ENCODE measurements around the gene DIPK1A.

GRCh38 chr1:92874987-92875386 lies 86.3 kb downstream of the DIPK1A start:
- no peak for TF ChIP-seq GATA2 (IDR thresholded peaks at IDR 0.05; ENCODE audit: low read depth, low read length)
- no peak for TF ChIP-seq GATA3 (IDR thresholded peaks at IDR 0.05; ENCODE audit: low read depth, low read length)
